Measurements from ENCODE around the gene REPS1. TPM values are rescaled to one million over a fixed set of nuclear protein-coding genes. Genes with fewer than 3 reads are reported as not detected.

REPS1 gene
- total and polyA plus RNA-seq, 2 of the 13 experiments (the other 11 are each of a cell fraction or from before 2014, with no cell fraction given), result 36.4 to 38.3 TPM

DNA sequence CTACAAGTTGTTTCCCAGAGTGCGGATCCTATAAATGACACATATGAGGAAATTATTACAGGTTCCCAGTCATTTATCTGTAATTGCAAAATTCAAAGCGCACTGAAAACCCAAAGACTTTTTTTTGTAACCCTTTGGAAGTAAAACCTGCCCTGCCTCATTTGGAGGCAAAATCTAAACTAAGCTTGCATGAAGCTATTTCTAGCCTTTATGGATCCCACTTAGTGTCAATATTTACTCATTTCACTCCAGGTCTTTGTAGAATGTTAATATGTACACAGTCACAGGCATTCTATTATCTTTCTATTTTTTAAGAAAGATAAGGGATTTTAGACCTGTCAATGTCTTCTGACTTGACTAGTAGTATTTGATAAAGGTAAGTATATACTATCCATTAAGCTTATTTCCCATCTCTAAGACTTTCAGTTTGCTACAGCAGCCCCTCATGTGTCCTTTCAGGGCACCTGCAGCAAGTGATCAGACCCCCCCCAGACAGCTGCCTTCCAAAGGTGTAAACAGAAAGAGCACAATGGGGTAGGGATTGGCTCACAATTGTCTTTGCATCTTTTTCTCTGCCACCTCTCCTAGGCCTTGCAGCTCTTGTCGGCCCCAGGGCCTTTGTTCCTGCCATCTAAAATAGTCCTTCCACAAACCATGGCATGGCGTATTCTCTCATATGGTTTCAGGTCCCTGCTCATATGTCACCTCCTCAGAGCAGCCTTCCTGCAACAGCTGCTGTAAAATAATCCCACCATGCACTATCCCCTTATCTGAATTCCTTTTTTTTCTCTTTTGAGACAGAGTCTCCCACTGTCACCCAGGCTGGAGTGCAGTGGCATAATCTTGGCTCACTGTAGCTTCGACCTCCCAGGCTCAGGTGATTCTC is 1.3 kb upstream of the REPS1 start (continued):
- TF ChIP-seq, protein P1, sequence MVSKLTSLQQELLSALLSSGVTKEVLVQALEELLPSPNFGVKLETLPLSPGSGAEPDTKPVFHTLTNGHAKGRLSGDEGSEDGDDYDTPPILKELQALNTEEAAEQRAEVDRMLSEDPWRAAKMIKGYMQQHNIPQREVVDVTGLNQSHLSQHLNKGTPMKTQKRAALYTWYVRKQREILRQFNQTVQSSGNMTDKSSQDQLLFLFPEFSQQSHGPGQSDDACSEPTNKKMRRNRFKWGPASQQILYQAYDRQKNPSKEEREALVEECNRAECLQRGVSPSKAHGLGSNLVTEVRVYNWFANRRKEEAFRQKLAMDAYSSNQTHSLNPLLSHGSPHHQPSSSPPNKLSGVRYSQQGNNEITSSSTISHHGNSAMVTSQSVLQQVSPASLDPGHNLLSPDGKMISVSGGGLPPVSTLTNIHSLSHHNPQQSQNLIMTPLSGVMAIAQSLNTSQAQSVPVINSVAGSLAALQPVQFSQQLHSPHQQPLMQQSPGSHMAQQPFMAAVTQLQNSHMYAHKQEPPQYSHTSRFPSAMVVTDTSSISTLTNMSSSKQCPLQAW (CRISPR knock-in tag; IDR thresholded peaks at IDR 0.05), result no peak
- TF ChIP-seq SATB2 (CRISPR knock-in tag; IDR thresholded peaks at IDR 0.05) (no peak), MBNL3 (CRISPR knock-in tag; conservative IDR thresholded peaks at IDR 0.05) (no peak), ZNF772 (CRISPR knock-in tag; IDR thresholded peaks at IDR 0.05) (no peak), SOX5 (CRISPR knock-in tag; IDR thresholded peaks at IDR 0.05; ENCODE audit: borderline replicate concordance) (peak; percentile 95), ZBTB7A (CRISPR knock-in tag; IDR thresholded peaks at IDR 0.05) (no peak), ZNF441 (CRISPR knock-in tag; IDR thresholded peaks at IDR 0.05; ENCODE audit: borderline replicate concordance) (no peak), SALL2 (CRISPR knock-in tag; IDR thresholded peaks at IDR 0.05) (no peak), ZNF777 (CRISPR knock-in tag; IDR thresholded peaks at IDR 0.05) (no peak), KLF11 (CRISPR knock-in tag; IDR thresholded peaks at IDR 0.05) (no peak), ZNF124 (CRISPR knock-in tag; IDR thresholded peaks at IDR 0.05) (no peak), RCOR2 (CRISPR knock-in tag; IDR thresholded peaks at IDR 0.05) (peak; percentile 54; the same call in 1 of the 2 replicates), NFE2 (CRISPR knock-in tag; IDR thresholded peaks at IDR 0.05) (no peak)
- TF ChIP-seq, protein P2, sequence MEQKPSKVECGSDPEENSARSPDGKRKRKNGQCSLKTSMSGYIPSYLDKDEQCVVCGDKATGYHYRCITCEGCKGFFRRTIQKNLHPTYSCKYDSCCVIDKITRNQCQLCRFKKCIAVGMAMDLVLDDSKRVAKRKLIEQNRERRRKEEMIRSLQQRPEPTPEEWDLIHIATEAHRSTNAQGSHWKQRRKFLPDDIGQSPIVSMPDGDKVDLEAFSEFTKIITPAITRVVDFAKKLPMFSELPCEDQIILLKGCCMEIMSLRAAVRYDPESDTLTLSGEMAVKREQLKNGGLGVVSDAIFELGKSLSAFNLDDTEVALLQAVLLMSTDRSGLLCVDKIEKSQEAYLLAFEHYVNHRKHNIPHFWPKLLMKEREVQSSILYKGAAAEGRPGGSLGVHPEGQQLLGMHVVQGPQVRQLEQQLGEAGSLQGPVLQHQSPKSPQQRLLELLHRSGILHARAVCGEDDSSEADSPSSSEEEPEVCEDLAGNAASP (CRISPR knock-in tag; IDR thresholded peaks at IDR 0.05; ENCODE audit: borderline replicate concordance), result no peak
- TF ChIP-seq, protein P3, sequence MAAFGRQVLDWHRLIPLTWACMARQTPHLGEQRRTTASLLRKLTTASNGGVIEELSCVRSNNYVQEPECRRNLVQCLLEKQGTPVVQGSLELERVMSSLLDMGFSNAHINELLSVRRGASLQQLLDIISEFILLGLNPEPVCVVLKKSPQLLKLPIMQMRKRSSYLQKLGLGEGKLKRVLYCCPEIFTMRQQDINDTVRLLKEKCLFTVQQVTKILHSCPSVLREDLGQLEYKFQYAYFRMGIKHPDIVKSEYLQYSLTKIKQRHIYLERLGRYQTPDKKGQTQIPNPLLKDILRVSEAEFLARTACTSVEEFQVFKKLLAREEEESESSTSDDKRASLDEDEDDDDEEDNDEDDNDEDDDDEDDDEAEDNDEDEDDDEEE (CRISPR knock-in tag; IDR thresholded peaks at IDR 0.05), result no peak
- TF ChIP-seq, protein P4, sequence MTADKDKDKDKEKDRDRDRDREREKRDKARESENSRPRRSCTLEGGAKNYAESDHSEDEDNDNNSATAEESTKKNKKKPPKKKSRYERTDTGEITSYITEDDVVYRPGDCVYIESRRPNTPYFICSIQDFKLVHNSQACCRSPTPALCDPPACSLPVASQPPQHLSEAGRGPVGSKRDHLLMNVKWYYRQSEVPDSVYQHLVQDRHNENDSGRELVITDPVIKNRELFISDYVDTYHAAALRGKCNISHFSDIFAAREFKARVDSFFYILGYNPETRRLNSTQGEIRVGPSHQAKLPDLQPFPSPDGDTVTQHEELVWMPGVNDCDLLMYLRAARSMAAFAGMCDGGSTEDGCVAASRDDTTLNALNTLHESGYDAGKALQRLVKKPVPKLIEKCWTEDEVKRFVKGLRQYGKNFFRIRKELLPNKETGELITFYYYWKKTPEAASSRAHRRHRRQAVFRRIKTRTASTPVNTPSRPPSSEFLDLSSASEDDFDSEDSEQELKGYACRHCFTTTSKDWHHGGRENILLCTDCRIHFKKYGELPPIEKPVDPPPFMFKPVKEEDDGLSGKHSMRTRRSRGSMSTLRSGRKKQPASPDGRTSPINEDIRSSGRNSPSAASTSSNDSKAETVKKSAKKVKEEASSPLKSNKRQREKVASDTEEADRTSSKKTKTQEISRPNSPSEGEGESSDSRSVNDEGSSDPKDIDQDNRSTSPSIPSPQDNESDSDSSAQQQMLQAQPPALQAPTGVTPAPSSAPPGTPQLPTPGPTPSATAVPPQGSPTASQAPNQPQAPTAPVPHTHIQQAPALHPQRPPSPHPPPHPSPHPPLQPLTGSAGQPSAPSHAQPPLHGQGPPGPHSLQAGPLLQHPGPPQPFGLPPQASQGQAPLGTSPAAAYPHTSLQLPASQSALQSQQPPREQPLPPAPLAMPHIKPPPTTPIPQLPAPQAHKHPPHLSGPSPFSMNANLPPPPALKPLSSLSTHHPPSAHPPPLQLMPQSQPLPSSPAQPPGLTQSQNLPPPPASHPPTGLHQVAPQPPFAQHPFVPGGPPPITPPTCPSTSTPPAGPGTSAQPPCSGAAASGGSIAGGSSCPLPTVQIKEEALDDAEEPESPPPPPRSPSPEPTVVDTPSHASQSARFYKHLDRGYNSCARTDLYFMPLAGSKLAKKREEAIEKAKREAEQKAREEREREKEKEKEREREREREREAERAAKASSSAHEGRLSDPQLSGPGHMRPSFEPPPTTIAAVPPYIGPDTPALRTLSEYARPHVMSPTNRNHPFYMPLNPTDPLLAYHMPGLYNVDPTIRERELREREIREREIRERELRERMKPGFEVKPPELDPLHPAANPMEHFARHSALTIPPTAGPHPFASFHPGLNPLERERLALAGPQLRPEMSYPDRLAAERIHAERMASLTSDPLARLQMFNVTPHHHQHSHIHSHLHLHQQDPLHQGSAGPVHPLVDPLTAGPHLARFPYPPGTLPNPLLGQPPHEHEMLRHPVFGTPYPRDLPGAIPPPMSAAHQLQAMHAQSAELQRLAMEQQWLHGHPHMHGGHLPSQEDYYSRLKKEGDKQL (CRISPR knock-in tag; IDR thresholded peaks at IDR 0.05; ENCODE audit: low read depth), result peak; percentile 82; the same call in 1 of the 2 replicates
- TF ChIP-seq, protein P5, sequence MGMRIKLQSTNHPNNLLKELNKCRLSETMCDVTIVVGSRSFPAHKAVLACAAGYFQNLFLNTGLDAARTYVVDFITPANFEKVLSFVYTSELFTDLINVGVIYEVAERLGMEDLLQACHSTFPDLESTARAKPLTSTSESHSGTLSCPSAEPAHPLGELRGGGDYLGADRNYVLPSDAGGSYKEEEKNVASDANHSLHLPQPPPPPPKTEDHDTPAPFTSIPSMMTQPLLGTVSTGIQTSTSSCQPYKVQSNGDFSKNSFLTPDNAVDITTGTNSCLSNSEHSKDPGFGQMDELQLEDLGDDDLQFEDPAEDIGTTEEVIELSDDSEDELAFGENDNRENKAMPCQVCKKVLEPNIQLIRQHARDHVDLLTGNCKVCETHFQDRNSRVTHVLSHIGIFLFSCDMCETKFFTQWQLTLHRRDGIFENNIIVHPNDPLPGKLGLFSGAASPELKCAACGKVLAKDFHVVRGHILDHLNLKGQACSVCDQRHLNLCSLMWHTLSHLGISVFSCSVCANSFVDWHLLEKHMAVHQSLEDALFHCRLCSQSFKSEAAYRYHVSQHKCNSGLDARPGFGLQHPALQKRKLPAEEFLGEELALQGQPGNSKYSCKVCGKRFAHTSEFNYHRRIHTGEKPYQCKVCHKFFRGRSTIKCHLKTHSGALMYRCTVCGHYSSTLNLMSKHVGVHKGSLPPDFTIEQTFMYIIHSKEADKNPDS (CRISPR knock-in tag; IDR thresholded peaks at IDR 0.05), result no peak
